ENCODE data around the gene COX15.

COX15 gene

GRCh38 chr10:99732033-99732842 lies at the start of gene COX15, which contains the start of gene CUTC:
TSS of gene COX15 (minus strand) at chr10:99732127. CDS start at chr10:99732049, 78 bp downstream.
TSS of gene CUTC (plus strand) at chr10:99732234. CDS start at chr10:99732349, 115 bp downstream.
- Histone ChIP-seq H3K4me1 (ENCODE audit: control insufficient read depth in 1 of 2, insufficient read depth in 2 of 2, low read length in 2 of 2) (peaks cover 9 to 19% of the 10 kb centered on the region in 2 donors), H3K27ac (ENCODE audit: low read depth, low read length) (peak within 1 kb of the TSS; percentile 85), H3K36me3 (ENCODE audit: control insufficient read depth in 1 of 2, insufficient read depth in 2 of 2, low read length in 2 of 2) (peaks cover 4 to 26% of the 10 kb centered on the region in 2 donors), H3K9me3 (ENCODE audit: control insufficient read depth in 1 of 2, low read length in 2 of 2) (no peaks in the 10 kb centered on the region), H3K27me3 (ENCODE audit: control insufficient read depth in 1 of 2, insufficient read depth in 2 of 2, low read length in 2 of 2) (no peaks in the 10 kb centered on the region), H3K9ac (ENCODE audit: low read depth in 1 of 2, low read length in 2 of 2) (peak within 1 kb of the TSS; percentile 83 to 87), H3K4me3 (ENCODE audit: low read depth in 1 of 2, low read length in 2 of 2) (peak within 1 kb of the TSS; percentile 99 to 100)

- H3K27ac ChIP-seq (ENCODE audit: low read depth, low read length) = no peak overlapping the region
Observed at GRCh38 chr10:99779335-99779734, 47.4 kb upstream of the COX15 start.

DNA sequence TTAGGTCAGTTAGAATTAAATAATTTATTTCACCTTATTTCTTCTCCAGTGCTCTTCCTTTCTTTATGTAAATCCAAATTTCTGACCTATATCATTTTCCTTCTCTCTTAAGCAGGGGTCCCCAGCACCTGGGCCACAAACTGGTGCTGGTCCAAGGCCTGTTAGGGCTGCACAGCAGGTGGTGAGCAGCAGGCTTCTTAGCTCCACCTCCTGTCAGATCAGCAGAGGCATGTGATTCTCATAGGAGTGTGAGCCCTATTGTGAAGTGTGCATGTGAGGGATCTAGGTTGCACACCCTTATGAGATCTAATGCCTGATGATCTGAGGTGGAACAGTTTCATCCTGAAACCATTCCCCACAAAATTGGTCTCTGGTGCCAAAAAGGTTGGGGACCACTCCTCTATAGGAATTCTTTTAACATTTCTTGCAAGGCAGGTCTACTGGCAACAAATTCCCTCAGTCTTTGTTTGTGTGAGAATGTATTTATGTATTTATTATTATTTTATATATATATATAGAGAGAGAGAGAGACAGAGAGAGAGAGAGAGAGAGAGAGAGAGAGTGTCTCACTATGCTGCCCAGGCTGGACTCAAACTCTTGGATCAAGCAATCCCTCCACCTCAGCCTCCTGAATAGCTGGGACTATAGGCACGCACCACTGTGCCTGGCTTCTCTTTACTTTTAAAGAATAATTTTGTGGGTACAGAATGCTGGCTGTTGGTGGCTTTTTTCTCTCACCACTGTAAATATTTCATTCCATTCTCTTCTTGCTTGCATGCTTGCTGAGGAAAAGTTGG lies 46.2 kb upstream of the COX15 start:
- no peak overlapping the region for H3K9ac ChIP-seq (ENCODE audit: low read depth in 1 of 2, low read length in 2 of 2)
- H3K4me1 ChIP-seq (ENCODE audit: control insufficient read depth in 1 of 2, insufficient read depth in 2 of 2, low read length in 2 of 2) = peaks cover 15 to 28% of the 10 kb centered on the region in 2 donors
- no peak overlapping the region for H3K4me3 ChIP-seq (ENCODE audit: low read depth in 1 of 2, low read length in 2 of 2)
- H3K9me3 ChIP-seq (ENCODE audit: control insufficient read depth in 1 of 2, low read length in 2 of 2) = no peaks in the 10 kb centered on the region
- no peaks in the 10 kb centered on the region for H3K36me3 ChIP-seq (ENCODE audit: control insufficient read depth in 1 of 2, insufficient read depth in 2 of 2, low read length in 2 of 2)
- H3K27ac ChIP-seq (ENCODE audit: low read depth, low read length) = no peak overlapping the region
- no peaks in the 10 kb centered on the region for H3K27me3 ChIP-seq (ENCODE audit: control insufficient read depth in 1 of 2, insufficient read depth in 2 of 2, low read length in 2 of 2)

More at GRCh38 chr10:99779335-99779734, 47.4 kb upstream of the COX15 start:
- Histone ChIP-seq H3K4me3 (ENCODE audit: low read depth in 1 of 2, low read length in 2 of 2) (no peak overlapping the region), H3K36me3 (ENCODE audit: control insufficient read depth in 1 of 2, insufficient read depth in 2 of 2, low read length in 2 of 2) (no peaks in the 10 kb centered on the region), H3K9me3 (ENCODE audit: control insufficient read depth in 1 of 2, low read length in 2 of 2) (no peaks in the 10 kb centered on the region), H3K27me3 (ENCODE audit: control insufficient read depth in 1 of 2, insufficient read depth in 2 of 2, low read length in 2 of 2) (no peaks in the 10 kb centered on the region), H3K9ac (ENCODE audit: low read depth in 1 of 2, low read length in 2 of 2) (no peak overlapping the region), H3K4me1 (ENCODE audit: control insufficient read depth in 1 of 2, insufficient read depth in 2 of 2, low read length in 2 of 2) (peaks cover 19 to 28% of the 10 kb centered on the region in 2 donors)

DNA sequence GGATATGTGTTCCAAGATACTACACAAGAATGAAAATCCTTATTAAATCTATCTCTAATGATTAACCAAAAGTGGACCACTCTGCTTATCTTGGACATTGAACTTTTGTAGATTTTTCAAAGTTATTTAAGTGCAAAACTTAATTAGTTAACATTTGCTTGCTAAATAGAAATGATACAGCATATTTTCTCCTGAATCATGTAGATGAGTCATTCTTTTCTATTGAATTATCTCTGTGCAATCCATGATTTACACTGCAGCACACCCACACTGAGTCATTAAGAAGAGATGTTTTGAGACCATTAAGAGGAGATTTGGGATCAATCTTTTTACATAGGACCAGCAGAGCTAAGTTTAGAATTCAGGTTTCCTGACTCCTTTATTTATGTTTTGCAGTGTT lies 43.9 kb upstream of the COX15 start:
- Histone ChIP-seq H3K9ac (ENCODE audit: low read depth in 1 of 2, low read length in 2 of 2) (no peak overlapping the region), H3K27ac (ENCODE audit: low read depth, low read length) (no peak overlapping the region)

DNA sequence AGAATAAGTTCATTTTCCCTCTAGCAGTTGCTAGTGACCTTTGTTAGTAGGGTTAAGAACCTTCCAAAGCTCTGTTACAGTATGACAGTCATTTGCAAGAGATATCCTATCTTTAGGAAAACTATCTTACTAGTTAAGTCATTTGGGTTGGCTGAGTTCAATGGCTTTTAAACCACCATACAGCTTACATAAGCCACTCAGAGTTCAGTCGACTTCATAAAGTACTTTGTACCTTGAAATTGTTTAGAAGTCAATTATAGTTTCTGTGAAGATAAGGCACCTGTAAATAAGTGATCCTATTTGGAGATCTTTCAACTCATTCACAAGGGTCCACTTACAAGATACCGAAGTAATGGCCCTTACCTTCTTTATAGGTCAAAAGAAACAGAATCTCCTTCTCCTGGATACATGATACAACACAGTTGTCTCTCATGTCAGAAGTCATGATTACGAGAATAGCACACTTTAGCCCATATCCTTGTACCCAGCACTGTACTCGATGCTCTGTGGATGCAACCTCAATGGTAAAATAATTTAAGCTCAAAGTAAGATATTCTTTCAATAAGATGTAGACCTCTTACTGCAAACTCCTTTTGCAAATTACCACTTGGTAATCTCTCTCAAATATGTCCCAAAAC lies 38.6 kb upstream of the COX15 start:
- no peaks in the 10 kb centered on the region for H3K9me3 ChIP-seq (ENCODE audit: control insufficient read depth in 1 of 2, low read length in 2 of 2)
- H3K27me3 ChIP-seq (ENCODE audit: control insufficient read depth in 1 of 2, insufficient read depth in 2 of 2, low read length in 2 of 2) = no peaks in the 10 kb centered on the region
- H3K4me1 ChIP-seq (ENCODE audit: control insufficient read depth in 1 of 2, insufficient read depth in 2 of 2, low read length in 2 of 2) = peaks cover 8 to 12% of the 10 kb centered on the region in 2 donors
- no peak overlapping the region for H3K4me3 ChIP-seq (ENCODE audit: low read depth in 1 of 2, low read length in 2 of 2)
- no peak overlapping the region for H3K9ac ChIP-seq (ENCODE audit: low read depth in 1 of 2, low read length in 2 of 2)
- H3K27ac ChIP-seq (ENCODE audit: low read depth, low read length) = no peak overlapping the region
- H3K36me3 ChIP-seq (ENCODE audit: control insufficient read depth in 1 of 2, insufficient read depth in 2 of 2, low read length in 2 of 2) = no peaks in the 10 kb centered on the region

More for the DNA sequence above, 43.9 kb upstream of the COX15 start:
- Histone ChIP-seq H3K27me3 (ENCODE audit: control insufficient read depth in 1 of 2, insufficient read depth in 2 of 2, low read length in 2 of 2) (no peaks in the 10 kb centered on the region), H3K9me3 (ENCODE audit: control insufficient read depth in 1 of 2, low read length in 2 of 2) (no peaks in the 10 kb centered on the region), H3K4me3 (ENCODE audit: low read depth in 1 of 2, low read length in 2 of 2) (no peak overlapping the region), H3K36me3 (ENCODE audit: control insufficient read depth in 1 of 2, insufficient read depth in 2 of 2, low read length in 2 of 2) (no peaks in the 10 kb centered on the region), H3K4me1 (ENCODE audit: control insufficient read depth in 1 of 2, insufficient read depth in 2 of 2, low read length in 2 of 2) (peaks cover 10 to 17% of the 10 kb centered on the region in 2 donors)

GRCh38 chr10:99769706-99770105 lies 37.8 kb upstream of the COX15 start:
- no peak overlapping the region for H3K9ac ChIP-seq (ENCODE audit: low read depth in 1 of 2, low read length in 2 of 2)
- no peak overlapping the region for H3K27ac ChIP-seq (ENCODE audit: low read depth, low read length)
- H3K4me3 ChIP-seq (ENCODE audit: low read depth in 1 of 2, low read length in 2 of 2) = no peak overlapping the region
- H3K9me3 ChIP-seq (ENCODE audit: control insufficient read depth in 1 of 2, low read length in 2 of 2) = no peaks in the 10 kb centered on the region
- H3K36me3 ChIP-seq (ENCODE audit: control insufficient read depth in 1 of 2, insufficient read depth in 2 of 2, low read length in 2 of 2) = no peaks in the 10 kb centered on the region
- no peaks in the 10 kb centered on the region for H3K27me3 ChIP-seq (ENCODE audit: control insufficient read depth in 1 of 2, insufficient read depth in 2 of 2, low read length in 2 of 2)
- H3K4me1 ChIP-seq (ENCODE audit: control insufficient read depth in 1 of 2, insufficient read depth in 2 of 2, low read length in 2 of 2) = peaks cover 8 to 12% of the 10 kb centered on the region in 2 donors

- H3K9me3 ChIP-seq (ENCODE audit: control insufficient read depth in 1 of 2, low read length in 2 of 2) = no peaks in the 10 kb centered on the region
- H3K36me3 ChIP-seq (ENCODE audit: control insufficient read depth in 1 of 2, insufficient read depth in 2 of 2, low read length in 2 of 2) = no peaks in the 10 kb centered on the region
- H3K27ac ChIP-seq (ENCODE audit: low read depth, low read length) = no peak overlapping the region
- no peak overlapping the region for H3K4me3 ChIP-seq (ENCODE audit: low read depth in 1 of 2, low read length in 2 of 2)
- no peaks in the 10 kb centered on the region for H3K27me3 ChIP-seq (ENCODE audit: control insufficient read depth in 1 of 2, insufficient read depth in 2 of 2, low read length in 2 of 2)
- H3K9ac ChIP-seq (ENCODE audit: low read depth in 1 of 2, low read length in 2 of 2) = no peak overlapping the region
- H3K4me1 ChIP-seq (ENCODE audit: control insufficient read depth in 1 of 2, insufficient read depth in 2 of 2, low read length in 2 of 2) = peaks cover 8 to 12% of the 10 kb centered on the region in 2 donors
Observed at GRCh38 chr10:99768556-99768955, 36.6 kb upstream of the COX15 start.

DNA sequence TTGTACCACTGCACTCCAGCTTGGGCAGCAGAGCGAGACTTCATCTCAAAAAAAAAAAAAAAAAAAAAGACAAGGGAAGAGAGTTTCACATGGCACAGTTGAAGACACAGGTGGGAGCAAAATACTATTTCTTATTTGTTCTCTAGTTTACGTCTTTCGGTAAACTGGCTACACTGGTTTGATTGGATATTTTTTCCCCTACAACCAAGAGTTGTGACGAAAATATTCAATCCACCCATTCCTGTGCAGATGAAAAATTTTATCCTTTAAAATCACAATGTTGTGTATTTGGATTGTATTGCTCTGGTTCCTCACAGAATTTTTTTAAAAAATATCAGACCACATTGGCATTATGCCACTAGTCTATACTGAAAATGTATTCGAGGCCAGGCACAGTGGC lies 36.0 kb upstream of the COX15 start:
- Histone ChIP-seq H3K9ac (ENCODE audit: low read depth in 1 of 2, low read length in 2 of 2) (no peak overlapping the region), H3K4me1 (ENCODE audit: control insufficient read depth in 1 of 2, insufficient read depth in 2 of 2, low read length in 2 of 2) (peaks cover 8 to 12% of the 10 kb centered on the region in 2 donors), H3K27ac (ENCODE audit: low read depth, low read length) (no peak overlapping the region), H3K4me3 (ENCODE audit: low read depth in 1 of 2, low read length in 2 of 2) (no peak overlapping the region), H3K36me3 (ENCODE audit: control insufficient read depth in 1 of 2, insufficient read depth in 2 of 2, low read length in 2 of 2) (no peaks in the 10 kb centered on the region), H3K9me3 (ENCODE audit: control insufficient read depth in 1 of 2, low read length in 2 of 2) (no peaks in the 10 kb centered on the region), H3K27me3 (ENCODE audit: control insufficient read depth in 1 of 2, insufficient read depth in 2 of 2, low read length in 2 of 2) (no peaks in the 10 kb centered on the region)

DNA sequence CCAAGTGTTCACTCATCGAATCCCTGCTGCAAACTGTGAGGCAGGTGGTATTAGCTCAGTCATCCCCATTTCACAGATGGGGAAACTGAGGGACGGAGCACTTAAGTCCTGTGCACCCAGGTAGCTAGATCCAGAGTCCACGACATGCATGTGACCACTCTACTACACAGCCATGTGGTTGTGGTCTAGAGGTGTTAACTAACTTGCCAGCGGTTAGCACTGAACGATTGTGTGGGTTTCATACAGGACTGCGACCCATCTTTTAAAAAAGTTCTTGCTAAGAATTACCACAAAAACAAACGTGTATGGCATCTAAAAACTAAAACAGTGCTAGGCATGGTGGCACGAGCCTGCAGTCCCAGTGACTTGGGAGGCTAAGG lies 34.4 kb upstream of the COX15 start:
- H3K9me3 ChIP-seq (ENCODE audit: control insufficient read depth in 1 of 2, low read length in 2 of 2) = no peaks in the 10 kb centered on the region
- H3K27me3 ChIP-seq (ENCODE audit: control insufficient read depth in 1 of 2, insufficient read depth in 2 of 2, low read length in 2 of 2) = no peaks in the 10 kb centered on the region
- H3K36me3 ChIP-seq (ENCODE audit: control insufficient read depth in 1 of 2, insufficient read depth in 2 of 2, low read length in 2 of 2) = no peaks in the 10 kb centered on the region
- peaks cover 8 to 12% of the 10 kb centered on the region in 2 donors for H3K4me1 ChIP-seq (ENCODE audit: control insufficient read depth in 1 of 2, insufficient read depth in 2 of 2, low read length in 2 of 2)
- H3K27ac ChIP-seq (ENCODE audit: low read depth, low read length) = no peak overlapping the region
- H3K9ac ChIP-seq (ENCODE audit: low read depth in 1 of 2, low read length in 2 of 2) = no peak overlapping the region
- no peak overlapping the region for H3K4me3 ChIP-seq (ENCODE audit: low read depth in 1 of 2, low read length in 2 of 2)
